GM19025 (cell line): ENCODE measurements around the gene MYO5B.

Source experiments
- ATAC-seq: cut with Tn5 transposase; IDR thresholded peaks from one replicate; pipeline ENCODE4 v1.9.1; 2021; ENCODE audit warnings: mild to moderate bottlenecking, low read depth, moderate library complexity; ENCODE audit not compliant: unreplicated experiment

MYO5B gene

DNA sequence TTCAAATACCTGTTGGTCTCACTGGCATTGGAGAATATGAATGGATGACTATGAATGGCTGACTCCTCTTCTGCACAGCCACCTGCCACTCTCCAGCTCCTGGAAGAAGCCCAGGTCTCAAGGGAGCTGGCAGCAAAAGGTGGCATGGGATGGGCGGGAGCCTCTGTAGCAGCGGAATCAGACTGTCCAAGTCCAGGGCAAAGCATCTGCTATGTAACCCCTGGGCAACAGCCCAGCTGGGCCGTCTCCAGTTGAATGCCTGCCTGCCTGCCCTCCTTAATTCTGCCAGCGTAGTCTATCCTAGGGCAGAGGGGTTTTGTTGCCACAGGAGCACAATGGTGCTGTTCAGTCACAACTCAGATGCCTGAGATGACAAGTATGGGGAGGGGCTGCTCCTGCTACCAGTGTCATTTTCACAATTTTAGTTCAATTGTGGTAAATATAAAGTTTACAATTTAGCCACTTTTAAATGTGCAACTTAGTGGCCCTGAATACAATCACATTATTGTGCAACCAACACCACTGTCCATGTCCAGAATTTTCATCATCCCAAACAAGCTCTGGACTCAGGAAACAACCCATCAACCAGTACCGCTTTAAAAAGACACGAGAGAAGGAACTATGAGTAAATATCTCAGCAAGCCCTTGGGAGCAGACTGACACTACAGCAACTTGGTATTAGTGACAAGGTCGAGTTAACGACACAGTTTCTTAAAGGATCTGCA is 115.2 kb downstream of the MYO5B start:
- ATAC-seq, result no peak

DNA sequence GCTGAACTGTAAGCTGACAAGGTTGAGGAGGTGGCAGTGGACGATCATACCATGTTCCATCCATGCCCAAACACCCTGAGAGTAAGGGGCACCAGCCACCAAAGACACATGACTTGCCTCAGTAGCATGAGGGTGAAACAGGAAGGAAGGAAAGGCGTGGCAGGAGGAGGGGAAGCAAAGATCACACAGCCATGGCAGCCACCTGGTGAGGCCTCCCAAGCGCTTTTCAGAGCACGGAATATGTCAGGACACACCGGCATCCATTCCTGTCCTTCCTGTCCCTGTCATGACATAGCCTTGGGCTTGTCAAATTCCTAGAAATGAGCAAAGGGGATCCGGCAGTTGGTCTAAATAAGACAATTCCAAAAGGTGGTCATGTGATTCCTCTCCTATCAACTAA is 118.7 kb downstream of the MYO5B start:
- ATAC-seq, result no peak

DNA sequence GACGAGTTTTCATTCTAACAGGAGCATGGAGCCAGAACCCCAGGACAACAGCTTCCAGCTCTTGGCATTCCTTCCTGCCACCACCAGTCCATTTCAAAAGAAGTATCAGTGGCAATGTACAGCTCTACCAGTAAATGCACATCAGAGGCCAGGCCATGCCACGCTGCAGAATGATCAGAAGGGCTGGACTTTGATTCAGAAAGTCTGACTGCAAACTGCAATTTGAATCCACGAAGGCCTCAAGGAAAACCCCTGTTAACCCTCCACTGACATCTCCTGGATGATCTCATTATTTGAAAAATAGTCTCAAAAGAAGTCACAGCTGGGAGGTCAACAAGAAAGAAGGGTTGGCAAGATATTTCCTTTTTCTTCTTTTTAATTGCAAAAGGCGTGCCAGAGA is 119.2 kb downstream of the MYO5B start:
- ATAC-seq, result no peak

GRCh38 chr18:50074404-50074803 is 120.5 kb downstream of the MYO5B start:
- no peak for ATAC-seq

DNA sequence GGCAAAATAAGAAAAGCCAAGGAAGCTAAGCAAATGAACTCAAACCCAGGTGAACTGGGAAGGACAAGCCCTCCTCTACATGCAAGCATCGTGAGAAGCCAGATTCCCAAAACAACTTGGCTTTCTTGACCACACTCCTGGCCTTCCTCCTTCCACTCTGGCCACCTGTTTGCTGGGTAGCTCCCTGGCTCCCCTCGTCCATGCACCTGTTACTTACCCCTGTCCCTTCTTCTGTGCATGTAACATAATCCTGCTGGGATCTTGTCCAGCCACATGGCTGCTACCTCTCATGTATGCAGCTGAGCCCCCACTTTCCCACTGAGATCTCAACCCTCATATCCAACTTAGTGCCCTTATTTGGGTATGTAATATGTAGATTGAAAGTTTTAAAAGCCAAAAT is 121.6 kb downstream of the MYO5B start:
- no peak for ATAC-seq

GRCh38 chr18:50072146-50072545 is 122.8 kb downstream of the MYO5B start:
- no peak for ATAC-seq

- ATAC-seq, result no peak
Observed at GRCh38 chr18:50071397-50071796, 123.5 kb downstream of the MYO5B start.

- no peak for ATAC-seq
Observed at GRCh38 chr18:50069422-50069821, 125.5 kb downstream of the MYO5B start.

DNA sequence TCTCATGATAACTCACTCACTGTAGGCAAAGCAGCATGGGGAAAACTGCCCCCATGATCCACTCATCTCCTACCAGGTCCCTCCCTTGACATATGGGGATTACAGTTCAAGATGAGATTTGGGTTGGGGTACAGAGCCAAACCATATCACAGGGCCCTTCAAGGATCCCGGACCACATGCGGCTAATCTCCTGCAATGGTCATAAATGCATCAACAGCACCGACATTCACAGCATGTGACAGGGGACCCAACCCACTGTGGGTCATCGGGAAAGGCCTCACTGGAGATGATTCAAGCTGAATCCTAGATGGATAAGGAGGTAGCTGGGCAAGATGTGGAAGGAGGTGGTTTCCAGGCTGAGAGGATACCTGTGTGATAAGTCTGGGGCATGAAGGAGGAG is 129.4 kb downstream of the MYO5B start:
- ATAC-seq, result no peak

GRCh38 chr18:50065039-50065438 is 129.9 kb downstream of the MYO5B start:
- ATAC-seq, result no peak

DNA sequence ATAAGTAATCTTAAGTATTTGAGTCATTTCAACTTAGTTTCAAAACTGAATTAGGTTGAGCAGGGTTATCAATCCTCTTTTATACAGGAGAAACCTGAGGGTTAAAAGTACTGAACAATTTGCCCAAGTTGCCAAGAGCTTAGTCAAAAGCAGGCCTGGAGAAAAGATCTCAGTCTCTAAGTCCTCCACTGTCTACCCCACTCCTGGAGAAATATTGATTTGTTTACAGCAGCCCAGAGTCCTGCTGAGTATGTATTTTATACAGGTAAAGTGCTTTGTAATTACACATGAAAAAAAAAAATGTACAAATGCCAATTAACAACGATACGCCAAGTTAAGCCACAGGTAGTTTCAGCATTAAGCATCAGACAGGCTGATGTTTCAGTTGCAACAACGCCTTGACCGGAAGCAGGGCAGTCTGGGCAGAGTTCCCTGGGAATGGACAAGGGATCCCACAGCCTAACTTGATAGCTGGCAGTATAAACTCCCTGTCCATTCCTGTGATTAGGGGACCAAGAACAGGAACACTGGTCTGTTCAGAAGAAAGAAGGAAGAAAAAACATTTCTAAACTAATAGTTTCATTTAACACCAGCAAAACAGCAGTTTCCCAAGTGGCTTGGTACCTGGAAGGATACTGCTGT is 132.9 kb downstream of the MYO5B start:
- no peak for ATAC-seq

GRCh38 chr18:50060822-50061221 is 134.1 kb downstream of the MYO5B start:
- no peak for ATAC-seq

GRCh38 chr18:50058731-50059130 is 136.2 kb downstream of the MYO5B start:
- ATAC-seq, result no peak

DNA sequence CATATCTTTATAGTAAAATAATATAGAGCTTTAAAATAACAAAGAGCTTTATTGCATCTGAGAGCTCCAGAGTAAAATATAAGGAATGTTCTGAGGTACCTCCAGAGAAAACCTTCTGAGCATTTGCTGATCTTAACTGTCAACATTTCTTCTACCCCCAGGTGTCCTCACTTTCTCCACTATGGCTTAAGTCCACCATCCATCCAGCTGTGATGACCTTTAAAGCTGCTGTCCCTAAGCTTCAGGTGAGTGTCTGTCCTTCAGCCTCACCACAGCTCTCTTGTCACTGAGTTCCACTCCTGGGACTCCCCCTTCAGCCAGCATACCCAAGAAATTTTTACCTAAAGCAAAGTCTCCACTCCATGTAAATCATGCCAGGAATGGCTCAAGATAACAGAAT is 137.9 kb downstream of the MYO5B start:
- ATAC-seq, result no peak

DNA sequence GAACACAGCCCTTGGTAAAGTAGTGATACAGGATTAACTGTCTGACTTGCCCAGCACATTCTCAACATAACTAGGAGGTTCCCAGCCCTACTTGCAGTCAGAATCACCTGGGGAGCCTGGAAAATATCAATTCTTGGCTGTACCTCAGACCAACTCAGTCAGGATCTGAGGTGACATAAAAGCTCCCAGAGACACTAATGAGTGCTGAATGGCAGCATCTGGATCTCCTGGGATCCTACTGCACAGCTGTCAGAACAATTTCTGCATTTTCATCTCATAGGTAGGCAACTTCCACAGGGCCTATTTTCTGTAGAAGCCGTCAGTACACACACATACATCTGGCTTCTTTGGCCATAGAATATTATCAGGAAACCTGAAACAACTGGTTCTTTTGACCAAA is 138.8 kb downstream of the MYO5B start:
- no peak for ATAC-seq

DNA sequence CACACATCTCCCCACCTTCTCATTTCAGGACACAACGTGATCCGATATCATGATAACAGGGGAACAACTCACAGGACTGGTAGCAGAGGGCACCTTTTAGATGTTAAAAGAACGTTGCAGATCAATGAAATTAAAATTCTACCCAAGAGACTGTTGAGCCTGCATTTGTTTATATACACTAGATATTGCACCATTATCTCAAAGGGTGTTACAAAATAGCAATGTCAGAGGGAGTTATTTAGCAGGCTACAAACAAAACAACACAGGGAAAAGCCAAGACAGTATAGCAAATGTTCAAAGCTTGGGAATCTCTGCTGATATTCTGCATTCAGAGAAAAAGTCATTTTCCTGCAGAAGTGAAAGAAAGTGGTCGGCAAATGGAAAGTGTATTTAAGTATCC is 139.5 kb downstream of the MYO5B start:
- ATAC-seq, result no peak

GRCh38 chr18:50053111-50053510 is 141.8 kb downstream of the MYO5B start:
- no peak for ATAC-seq

GRCh38 chr18:50051288-50051687 is 143.7 kb downstream of the MYO5B start:
- no peak for ATAC-seq

DNA sequence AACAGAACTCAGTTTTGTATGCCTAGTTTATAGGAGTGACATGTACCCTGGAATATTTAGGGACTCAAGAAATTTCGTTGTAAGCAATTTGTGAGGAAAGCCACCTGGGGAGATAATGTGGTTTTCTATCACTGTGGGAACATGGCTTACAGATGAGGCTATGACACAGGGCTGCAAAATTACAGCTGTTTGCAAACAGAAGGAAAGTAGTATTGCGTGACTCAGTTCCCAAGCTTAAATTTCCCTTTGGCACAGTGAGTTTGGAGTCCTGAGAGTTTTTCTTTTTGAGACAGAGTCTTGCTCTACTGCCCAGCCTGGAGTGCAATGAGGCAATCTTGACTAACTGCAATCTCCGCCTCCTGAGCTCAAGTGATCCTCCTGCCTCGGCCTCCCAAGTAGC is 149.8 kb downstream of the MYO5B start:
- ATAC-seq, result no peak

DNA sequence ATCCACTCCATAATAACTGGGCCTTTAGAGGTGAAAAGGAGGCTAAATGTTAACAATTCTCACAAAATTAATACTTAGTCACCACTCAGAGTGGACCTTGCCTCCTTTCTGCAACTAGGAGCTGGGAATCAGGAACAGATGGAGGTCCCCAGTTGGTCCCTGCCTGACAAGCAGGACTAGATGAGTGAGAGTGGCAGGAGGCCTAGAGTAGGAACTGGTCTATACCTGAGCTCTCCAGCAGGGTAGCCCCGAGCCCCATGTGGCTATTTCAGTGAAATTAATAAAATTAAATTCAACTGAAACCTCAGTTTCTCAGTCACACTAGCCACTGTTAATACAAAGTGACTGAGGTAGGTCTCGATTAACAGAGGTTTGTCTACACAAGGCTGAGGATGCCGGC is 150.5 kb downstream of the MYO5B start:
- no peak for ATAC-seq

DNA sequence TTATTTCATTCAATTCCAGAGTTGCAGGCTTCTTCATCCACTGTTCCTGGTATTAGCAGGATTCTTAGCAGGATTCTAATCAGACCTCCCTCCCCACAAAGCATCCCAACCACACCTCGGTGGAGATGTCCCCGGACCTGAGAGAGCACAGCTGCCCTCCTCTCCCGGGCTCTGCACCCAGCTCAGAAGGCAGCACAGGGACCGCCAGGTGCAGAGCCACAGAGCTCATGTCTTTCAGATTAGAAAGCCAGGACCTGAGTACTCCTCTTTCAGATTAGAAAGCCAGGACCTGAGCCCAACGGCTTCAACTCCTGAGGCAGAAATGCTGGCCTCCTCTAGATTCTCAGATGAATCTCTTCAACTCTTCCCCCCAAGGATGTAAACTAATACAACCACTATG is 152.3 kb downstream of the MYO5B start:
- ATAC-seq, result no peak

- no peak for ATAC-seq
Observed at GRCh38 chr18:50039746-50040145, 155.2 kb downstream of the MYO5B start.
